ENCODE results near the gene POLR1A.

The POLR1A gene

GRCh38 chr2:85990084-85990483 lies 115.6 kb downstream of the POLR1A start:
- Histone ChIP-seq H3K4me2 (ENCODE audit: low read depth, low read length, poor library complexity, severe bottlenecking) (no peak overlapping the region), H3K4me3 (ENCODE audit: low read length, poor library complexity, severe bottlenecking) (no peak overlapping the region), H2AFZ (ENCODE audit: low read length) (no peak overlapping the region), H3K9me2 (replicated peaks; ENCODE audit: low read depth, low read length) (no peaks in the 10 kb centered on the region), H3F3A (ENCODE audit: low read depth) (peaks cover 8% of the 10 kb centered on the region; the same call in 1 of the 2 replicates), H3K79me2 (ENCODE audit: insufficient read depth, low read length) (no peaks in the 10 kb centered on the region), H4K20me1 (ENCODE audit: insufficient read depth, low read length, poor library complexity, severe bottlenecking) (no peaks in the 10 kb centered on the region), H3K9me3 (ENCODE audit: insufficient read depth, low read depth, low read length) (no peaks in the 10 kb centered on the region), H3K4me1 (ENCODE audit: insufficient read depth, low read length, poor library complexity, severe bottlenecking) (peaks cover 16% of the 10 kb centered on the region), H3K9ac (ENCODE audit: low read depth, low read length, poor library complexity, severe bottlenecking) (no peak overlapping the region), H3K27me3 (ENCODE audit: insufficient read depth, low read length, poor library complexity, severe bottlenecking) (no peaks in the 10 kb centered on the region), H3K36me3 (ENCODE audit: insufficient read depth, low read length) (no peaks in the 10 kb centered on the region)
- TF ChIP-seq EZH2phosphoT487 (IDR thresholded peaks at IDR 0.05; ENCODE audit: borderline replicate concordance) (no peak), CTCF (conservative IDR thresholded peaks at IDR 0.05; ENCODE audit: low read length) (no peak)

GRCh38 chr2:85989288-85989865 lies 116.3 kb downstream of the POLR1A start:
- TF ChIP-seq EZH2phosphoT487 (IDR thresholded peaks at IDR 0.05; ENCODE audit: borderline replicate concordance) (no peak), CTCF (conservative IDR thresholded peaks at IDR 0.05; ENCODE audit: low read length) (no peak)
- H3K9me2 ChIP-seq (replicated peaks; ENCODE audit: low read depth, low read length), result no peaks in the 10 kb centered on the region
- H3K36me3 ChIP-seq (ENCODE audit: insufficient read depth, low read length), result no peaks in the 10 kb centered on the region
- no peak overlapping the region for H3K4me3 ChIP-seq (ENCODE audit: low read length, poor library complexity, severe bottlenecking)
- no peak overlapping the region for H3K9ac ChIP-seq (ENCODE audit: low read depth, low read length, poor library complexity, severe bottlenecking)
- no peaks in the 10 kb centered on the region for H3K9me3 ChIP-seq (ENCODE audit: insufficient read depth, low read depth, low read length)
- no peak overlapping the region for H2AFZ ChIP-seq (ENCODE audit: low read length)
- H3K4me1 ChIP-seq (ENCODE audit: insufficient read depth, low read length, poor library complexity, severe bottlenecking), result peaks cover 9% of the 10 kb centered on the region
- H3K4me2 ChIP-seq (ENCODE audit: low read depth, low read length, poor library complexity, severe bottlenecking), result no peak overlapping the region
- peaks cover 4% of the 10 kb centered on the region; the same call in 1 of the 2 replicates for H3F3A ChIP-seq (ENCODE audit: low read depth)
- H3K79me2 ChIP-seq (ENCODE audit: insufficient read depth, low read length), result no peaks in the 10 kb centered on the region
- H3K27me3 ChIP-seq (ENCODE audit: insufficient read depth, low read length, poor library complexity, severe bottlenecking), result no peaks in the 10 kb centered on the region
- H4K20me1 ChIP-seq (ENCODE audit: insufficient read depth, low read length, poor library complexity, severe bottlenecking), result no peaks in the 10 kb centered on the region

GRCh38 chr2:85988914-85989270 lies 116.8 kb downstream of the POLR1A start:
- no peaks in the 10 kb centered on the region for H3K9me2 ChIP-seq (replicated peaks; ENCODE audit: low read depth, low read length)
- H3K4me2 ChIP-seq (ENCODE audit: low read depth, low read length, poor library complexity, severe bottlenecking), result no peak overlapping the region
- no peaks in the 10 kb centered on the region for H4K20me1 ChIP-seq (ENCODE audit: insufficient read depth, low read length, poor library complexity, severe bottlenecking)
- H3F3A ChIP-seq (ENCODE audit: low read depth), result no peaks in the 10 kb centered on the region
- H3K79me2 ChIP-seq (ENCODE audit: insufficient read depth, low read length), result no peaks in the 10 kb centered on the region
- no peak overlapping the region for H3K4me3 ChIP-seq (ENCODE audit: low read length, poor library complexity, severe bottlenecking)
- no peaks in the 10 kb centered on the region for H3K36me3 ChIP-seq (ENCODE audit: insufficient read depth, low read length)
- H3K4me1 ChIP-seq (ENCODE audit: insufficient read depth, low read length, poor library complexity, severe bottlenecking), result peaks cover 6% of the 10 kb centered on the region
- TF ChIP-seq CTCF (conservative IDR thresholded peaks at IDR 0.05; ENCODE audit: low read length) (no peak), EZH2phosphoT487 (IDR thresholded peaks at IDR 0.05; ENCODE audit: borderline replicate concordance) (no peak)
- H2AFZ ChIP-seq (ENCODE audit: low read length), result no peak overlapping the region
- H3K9me3 ChIP-seq (ENCODE audit: insufficient read depth, low read depth, low read length), result no peaks in the 10 kb centered on the region
- H3K27me3 ChIP-seq (ENCODE audit: insufficient read depth, low read length, poor library complexity, severe bottlenecking), result no peaks in the 10 kb centered on the region
- no peak overlapping the region for H3K9ac ChIP-seq (ENCODE audit: low read depth, low read length, poor library complexity, severe bottlenecking)

Measured in Loucy (cell line).